GM12878 (cell line): ENCODE results near the gene PGF. TPM values are rescaled to one million over a fixed set of nuclear protein-coding genes. Genes with fewer than 3 reads are reported as not detected.

Source experiments
- ATAC-seq: fragments of 200-7000 bp; cut with Tn5 transposase; 3 replicates; pipeline ENCODE4 v1.9.1; 2020; ENCODE audit warnings: mild to moderate bottlenecking, moderate library complexity
- BruUV-seq: library from RNA; stranded (reverse); fragments of 400-500 nt; replicated peaks from 2 replicates; lab custom pipeline; 2021; lab: Mats Ljungman, UMichigan
- CTCF ChIA-PET: fragments of 300-600 bp; sonication (Branson Sonifier 250); formaldehyde crosslinking; extraction: SDS; loops from one replicate; lab custom pipeline; 2021; ENCODE audit warnings: inconsistent platforms; lab: Yijun Ruan, JAX
- POLR2A ChIA-PET: fragments of 350-600 bp; formaldehyde crosslinking; extraction: SDS; loops from one replicate; lab custom pipeline; 2021; ENCODE audit warnings: inconsistent platforms; lab: Charles Lee
- RAD21 ChIA-PET: fragments of 300-600 bp; sonication (Branson Sonifier 250); formaldehyde crosslinking; loops from one replicate; lab custom pipeline; 2023; ENCODE audit warnings: antibody characterized with exemption; ENCODE audit not compliant: unreplicated experiment; lab: Charles Lee
- SMC1A ChIA-PET: fragments of 300-600 bp; sonication (Branson Sonifier 250); formaldehyde crosslinking; loops from one replicate; lab custom pipeline; 2023; ENCODE audit not compliant: unreplicated experiment, uncharacterized antibody; lab: Charles Lee
- DNase-seq: peaks from one replicate; pipeline ENCODE4 v3.0.0-alpha.2; 2011; ENCODE audit warnings: low read depth, low spot score
- FAIRE-seq: peaks from 3 replicates; lab custom pipeline; 2011; peaks lifted over from hg19 to GRCh38; lab: Jason Lieb, UNC
- H2AFZ ChIP-seq: 2 replicates; pipeline ENCODE4 v1.6.0; 2011; ENCODE audit warnings: low read depth, low read length, control low read depth; ENCODE audit not compliant: control insufficient read depth
- H3K27ac ChIP-seq: 2 replicates; pipeline ENCODE4 v1.5.1; 2011; ENCODE audit warnings: control low read depth; ENCODE audit not compliant: control insufficient read depth, insufficient read depth
- H3K27me3 ChIP-seq, 2 experiments: replicated peaks in 1 of 2; 2 replicates each; pipeline versions ENCODE4 v1.6.0 to v1.6.1; 2011; ENCODE audit warnings: low read length in 1 of 2; ENCODE audit not compliant: control insufficient read depth in 2 of 2, insufficient read depth in 2 of 2
- H3K36me3 ChIP-seq, 2 experiments: 2 replicates each; pipeline ENCODE4 v1.5.1; 2011; ENCODE audit warnings: low read length in 1 of 2; ENCODE audit not compliant: control insufficient read depth in 2 of 2, insufficient read depth in 2 of 2
- H3K4me1 ChIP-seq: 2 replicates; pipeline ENCODE4 v1.6.1; 2011; ENCODE audit warnings: mild to moderate bottlenecking, low read length, moderate library complexity, mixed read lengths; ENCODE audit not compliant: control insufficient read depth, insufficient read depth
- H3K4me2 ChIP-seq: 2 replicates; pipeline ENCODE4 v1.6.0; 2011; ENCODE audit warnings: control low read depth; ENCODE audit not compliant: control insufficient read depth, insufficient read depth
- H3K4me3 ChIP-seq: fragments of 200-600 bp; sonication (generic); 2 replicates; pipeline ENCODE4 v1.5.1; 2016
- H3K79me2 ChIP-seq: 2 replicates; pipeline ENCODE4 v1.6.0; 2011; ENCODE audit warnings: low read length; ENCODE audit not compliant: control insufficient read depth, insufficient read depth
- H3K9ac ChIP-seq: 2 replicates; pipeline ENCODE4 v1.8.0; 2011; ENCODE audit warnings: low read length, control low read depth, mixed read lengths; ENCODE audit not compliant: control insufficient read depth, insufficient read depth
- H3K9me3 ChIP-seq: replicated peaks from 3 replicates; pipeline ENCODE4 v1.5.1; 2011; ENCODE audit warnings: mild to moderate bottlenecking, low read length; ENCODE audit not compliant: control insufficient read depth, insufficient read depth
- H4K20me1 ChIP-seq: 2 replicates; pipeline ENCODE4 v1.6.0; 2011; ENCODE audit not compliant: control insufficient read depth, insufficient read depth
- BMI1 ChIP-seq: fragments of 450-650 bp; IDR thresholded peaks from 2 replicates; pipeline ENCODE4 v1.6.1; 2016; ENCODE audit warnings: mild to moderate bottlenecking, moderate library complexity, borderline replicate concordance
- CHD1 ChIP-seq: IDR thresholded peaks from 2 replicates; pipeline ENCODE4 v1.6.1; 2012; ENCODE audit warnings: low read depth, low read length, improper control_type of control experiment
- CHD2 ChIP-seq: IDR thresholded peaks from 2 replicates; pipeline ENCODE4 v1.6.1; 2011; ENCODE audit warnings: low read depth, low read length, improper control_type of control experiment, borderline replicate concordance
- CHD4 ChIP-seq: fragments of 200-600 bp; sonication (generic); IDR thresholded peaks from 2 replicates; pipeline ENCODE4 v1.6.1; 2016; ENCODE audit warnings: mild to moderate bottlenecking
- EED ChIP-seq: sonication (generic); IDR thresholded peaks from 2 replicates; pipeline ENCODE4 v1.6.1; 2016; ENCODE audit warnings: antibody characterized with exemption, low read depth
- ETV6 ChIP-seq, 2 experiments: fragments of 450-650 bp in 1 of 2; IDR thresholded peaks in 1 of 2; conservative IDR thresholded peaks in 1 of 2; 2 replicates each; pipeline ENCODE4 v1.6.1; 2014; ENCODE audit warnings: antibody characterized with exemption in 1 of 2, borderline replicate concordance in 1 of 2, low read depth in 1 of 2, mild to moderate bottlenecking in 1 of 2, moderate library complexity in 1 of 2
- GABPA ChIP-seq: IDR thresholded peaks from 2 replicates; pipeline ENCODE4 v1.6.1; 2014; ENCODE audit warnings: antibody characterized with exemption, low read depth, mild to moderate bottlenecking, inconsistent platforms
- MTA3 ChIP-seq: IDR thresholded peaks from 2 replicates; pipeline ENCODE4 v1.6.1; 2012; ENCODE audit warnings: low read length, inconsistent platforms, borderline replicate concordance
- NBN ChIP-seq: fragments of 450-650 bp; IDR thresholded peaks from 2 replicates; pipeline ENCODE4 v1.6.1; 2016
- NR2C1 ChIP-seq: fragments of 450-650 bp; IDR thresholded peaks from 2 replicates; pipeline ENCODE4 v1.6.1; 2017; ENCODE audit warnings: antibody characterized with exemption, mild to moderate bottlenecking, moderate library complexity
- NR2F1 ChIP-seq: fragments of 450-650 bp; conservative IDR thresholded peaks from 2 replicates; pipeline ENCODE4 v1.6.1; 2017; ENCODE audit warnings: mild to moderate bottlenecking
- RBBP5 ChIP-seq: fragments of 200-600 bp; sonication (generic); conservative IDR thresholded peaks from 2 replicates; pipeline ENCODE4 v1.6.1; 2016
- RELA ChIP-seq: fragments of 450-650 bp; IDR thresholded peaks from 2 replicates; pipeline ENCODE4 v1.8.0; 2014; ENCODE audit warnings: borderline replicate concordance; ENCODE audit not compliant: partially characterized antibody
- RFX5 ChIP-seq: IDR thresholded peaks from 2 replicates; pipeline ENCODE4 v1.6.1; 2011; ENCODE audit warnings: low read depth, low read length, improper control_type of control experiment
- SP1 ChIP-seq: IDR thresholded peaks from one replicate; pipeline ENCODE4 v1.6.1; 2011; ENCODE audit warnings: low read depth, low read length
- STAT1 ChIP-seq: fragments of 450-650 bp; conservative IDR thresholded peaks from 2 replicates; pipeline ENCODE4 v1.6.1; 2014; ENCODE audit warnings: antibody characterized with exemption, mild to moderate bottlenecking
- ZNF217 ChIP-seq: fragments of 450-650 bp; IDR thresholded peaks from 2 replicates; pipeline ENCODE4 v1.6.1; 2017; ENCODE audit warnings: antibody characterized with exemption, mild to moderate bottlenecking
- WGBS: methylation state at CpG from one replicate; pipeline ENCODE4 v1.1.6; 2016; ENCODE audit warnings: low lambda C conversion rate; ENCODE audit not compliant: insufficient replicate concordance, insufficient coverage; ENCODE audit errors: missing lambda C conversion rate; 5-methylcytosine and 5-hydroxymethylcytosine counted together
- in situ Hi-C: fragments of 300-500 bp; cut with MboI; formaldehyde crosslinking; loops from 9 replicates; pipeline ENCODE4 v1.14.3; 2018; ENCODE audit warnings: mixed read lengths
- intact Hi-C: fragments of 100-400 bp; cut with micrococcal nuclease; formaldehyde crosslinking; loops from one replicate; pipeline ENCODE4 v1.14.2; 2022; ENCODE audit not compliant: unreplicated experiment
- polyA plus RNA-seq, 11 experiments: library from polyadenylated mRNA; depleted of rRNA in 4 of 11; unstranded in 6 of 11; stranded (reverse) in 5 of 11; fragments of >200 nt; fragmentation: Nextera tagmentation in 4 of 11; fragmentation: Illumina TruSeq in 1 of 11; extraction: Ambion mirVana in 4 of 11; extraction: Trizol in 1 of 11; gene quantifications; 1 replicate in 1 of 11; 2 replicates in 10 of 11; pipeline versions ENCODE4 v1.2.1 to v1.2.3, GENCODE V29; 2011 to 2016; ENCODE audit warnings: inconsistent platforms in 2 of 11, missing spikeins in 2 of 11, low read depth in 1 of 11
- total RNA-seq, 4 experiments: library from RNA; depleted of rRNA in 3 of 4; stranded (reverse); fragments of >200 nt in 3 of 4; fragmentation: Illumina TruSeq in 1 of 4; extraction: Trizol in 1 of 4; gene quantifications; 2 replicates each; pipeline versions ENCODE4 v1.2.1 to v1.2.3, GENCODE V29; 2013 to 2021
- TF ChIP-seq, protein P1 (sequence below): IDR thresholded peaks from 2 replicates; pipeline ENCODE4 v1.6.1; 2011; ENCODE audit warnings: low read depth, low read length, improper control_type of control experiment, borderline replicate concordance
- TF ChIP-seq, protein P2 (sequence below): fragments of 450-650 bp; IDR thresholded peaks from 2 replicates; pipeline ENCODE4 v1.6.1; 2016; ENCODE audit warnings: mild to moderate bottlenecking
- TF ChIP-seq, protein P3 (sequence below): fragments of 450-650 bp; IDR thresholded peaks from 2 replicates; pipeline ENCODE4 v1.6.1; 2014; ENCODE audit warnings: mild to moderate bottlenecking

The PGF gene
- total and polyA plus RNA-seq, 10 of the 15 experiments (the other 5 are each of a cell fraction or from before 2014, with no cell fraction given) = 0.11 to 5.5 (median 0.63) TPM

DNA sequence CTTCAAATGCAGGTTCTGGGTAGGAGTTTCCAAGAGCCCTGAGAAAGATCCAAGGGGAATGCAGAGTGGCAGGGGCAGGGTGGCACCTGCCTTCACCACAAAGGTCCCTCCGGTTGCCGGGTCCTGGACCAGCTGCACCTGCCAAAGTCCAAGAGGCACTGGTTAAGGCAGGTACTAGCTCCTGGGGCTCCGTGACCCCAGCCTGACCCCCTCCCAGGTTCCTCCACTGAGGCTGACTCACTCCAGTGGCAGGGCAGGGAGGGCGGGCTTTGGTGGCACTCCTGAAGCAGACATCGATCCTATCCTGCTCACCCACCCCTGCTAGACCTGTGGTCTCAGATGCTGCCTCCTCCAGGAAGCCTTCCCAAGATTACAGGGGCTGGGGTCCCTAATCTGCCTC lies 43.7 kb downstream of the PGF start:
- H3K9ac ChIP-seq = no peak overlapping the region
- no peak overlapping the region for H2AFZ ChIP-seq
- no peaks in the 10 kb centered on the region for H3K9me3 ChIP-seq
- intact Hi-C loops (no loop called here), in situ Hi-C loops (no loop called here)
- no peak overlapping the region for H3K4me3 ChIP-seq
- H3K27me3 ChIP-seq = no peaks in the 10 kb centered on the region
- no peaks in the 10 kb centered on the region for H3K4me1 ChIP-seq
- no peak overlapping the region for H3K4me2 ChIP-seq
- TF ChIP-seq RFX5 = no peak
- TF ChIP-seq MTA3 = no peak
- TF ChIP-seq SP1 = no peak
- TF ChIP-seq RBBP5 = no peak
- TF ChIP-seq, protein P1, sequence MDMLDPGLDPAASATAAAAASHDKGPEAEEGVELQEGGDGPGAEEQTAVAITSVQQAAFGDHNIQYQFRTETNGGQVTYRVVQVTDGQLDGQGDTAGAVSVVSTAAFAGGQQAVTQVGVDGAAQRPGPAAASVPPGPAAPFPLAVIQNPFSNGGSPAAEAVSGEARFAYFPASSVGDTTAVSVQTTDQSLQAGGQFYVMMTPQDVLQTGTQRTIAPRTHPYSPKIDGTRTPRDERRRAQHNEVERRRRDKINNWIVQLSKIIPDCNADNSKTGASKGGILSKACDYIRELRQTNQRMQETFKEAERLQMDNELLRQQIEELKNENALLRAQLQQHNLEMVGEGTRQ = no peak
- TF ChIP-seq STAT1 = no peak
- TF ChIP-seq BMI1 = no peak
- no peak for TF ChIP-seq NR2F1
- TF ChIP-seq, protein P2, sequence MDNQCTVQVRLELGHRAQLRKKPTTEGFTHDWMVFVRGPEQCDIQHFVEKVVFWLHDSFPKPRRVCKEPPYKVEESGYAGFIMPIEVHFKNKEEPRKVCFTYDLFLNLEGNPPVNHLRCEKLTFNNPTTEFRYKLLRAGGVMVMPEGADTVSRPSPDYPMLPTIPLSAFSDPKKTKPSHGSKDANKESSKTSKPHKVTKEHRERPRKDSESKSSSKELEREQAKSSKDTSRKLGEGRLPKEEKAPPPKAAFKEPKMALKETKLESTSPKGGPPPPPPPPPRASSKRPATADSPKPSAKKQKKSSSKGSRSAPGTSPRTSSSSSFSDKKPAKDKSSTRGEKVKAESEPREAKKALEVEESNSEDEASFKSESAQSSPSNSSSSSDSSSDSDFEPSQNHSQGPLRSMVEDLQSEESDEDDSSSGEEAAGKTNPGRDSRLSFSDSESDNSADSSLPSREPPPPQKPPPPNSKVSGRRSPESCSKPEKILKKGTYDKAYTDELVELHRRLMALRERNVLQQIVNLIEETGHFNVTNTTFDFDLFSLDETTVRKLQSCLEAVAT = no peak
- TF ChIP-seq EED = no peak
- TF ChIP-seq CHD4 = no peak
- no peak for TF ChIP-seq GABPA
- no peak for TF ChIP-seq ZNF217
- TF ChIP-seq, protein P3, sequence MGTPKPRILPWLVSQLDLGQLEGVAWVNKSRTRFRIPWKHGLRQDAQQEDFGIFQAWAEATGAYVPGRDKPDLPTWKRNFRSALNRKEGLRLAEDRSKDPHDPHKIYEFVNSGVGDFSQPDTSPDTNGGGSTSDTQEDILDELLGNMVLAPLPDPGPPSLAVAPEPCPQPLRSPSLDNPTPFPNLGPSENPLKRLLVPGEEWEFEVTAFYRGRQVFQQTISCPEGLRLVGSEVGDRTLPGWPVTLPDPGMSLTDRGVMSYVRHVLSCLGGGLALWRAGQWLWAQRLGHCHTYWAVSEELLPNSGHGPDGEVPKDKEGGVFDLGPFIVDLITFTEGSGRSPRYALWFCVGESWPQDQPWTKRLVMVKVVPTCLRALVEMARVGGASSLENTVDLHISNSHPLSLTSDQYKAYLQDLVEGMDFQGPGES = no peak
- no peak for TF ChIP-seq RELA
- TF ChIP-seq CHD2 = no peak
- TF ChIP-seq NBN = no peak
- TF ChIP-seq ETV6 (conservative IDR thresholded peaks at IDR 0.05 in 1 of 2, IDR thresholded peaks at IDR 0.05 in 1 of 2; ENCODE audit: borderline replicate concordance in 1 of 2, low read depth in 1 of 2) = no peak
- no peak for TF ChIP-seq CHD1
- TF ChIP-seq NR2C1 = no peak
- FAIRE-seq = no peak
- SMC1A ChIA-PET = interaction anchor here (1.0 to 1.4 kb wide), 2 partner anchors 10 to 81 kb away, joined by 3 read pairs; no protein-coding TSS in a partner anchor
- POLR2A ChIA-PET = no interaction called here
- CTCF ChIA-PET = interaction anchor here (0.5 to 26.0 kb wide), 7 partner anchors 10 to 1833 kb away, joined by 3 to 552 read pairs (median 4); no protein-coding TSS in a partner anchor
- H4K20me1 ChIP-seq = no peaks in the 10 kb centered on the region
- ATAC-seq = no peak
- WGBS = 67% methylated on average over 5 of the region's 5 CpGs
- RAD21 ChIA-PET = interaction anchor here (0.6 kb wide), 1 partner anchor 33 kb away, joined by 4 read pairs; no protein-coding TSS in a partner anchor
- H3K79me2 ChIP-seq = no peaks in the 10 kb centered on the region
- BruUV-seq = no TSS peak
- no peak overlapping the region for H3K27ac ChIP-seq
- no peaks in the 10 kb centered on the region; a peak in 2 of 4 replicates for H3K36me3 ChIP-seq
- no peak for DNase-seq
